CD4-positive, alpha-beta T cell treated with Interleukin-6 for 4 hours (primary cell): Measurements from ENCODE around the gene PWP2.
"Not testable (repeated sequence)": the region's sequence is repeated elsewhere in the genome, so short reads cannot be mapped to it uniquely, and the experiment has no call there.

Experiments
- DNase-seq: peaks from one replicate; pipeline ENCODE4 v3.0.0-alpha.2; 2020; ENCODE audit warnings: mixed read lengths

PWP2 gene

DNA sequence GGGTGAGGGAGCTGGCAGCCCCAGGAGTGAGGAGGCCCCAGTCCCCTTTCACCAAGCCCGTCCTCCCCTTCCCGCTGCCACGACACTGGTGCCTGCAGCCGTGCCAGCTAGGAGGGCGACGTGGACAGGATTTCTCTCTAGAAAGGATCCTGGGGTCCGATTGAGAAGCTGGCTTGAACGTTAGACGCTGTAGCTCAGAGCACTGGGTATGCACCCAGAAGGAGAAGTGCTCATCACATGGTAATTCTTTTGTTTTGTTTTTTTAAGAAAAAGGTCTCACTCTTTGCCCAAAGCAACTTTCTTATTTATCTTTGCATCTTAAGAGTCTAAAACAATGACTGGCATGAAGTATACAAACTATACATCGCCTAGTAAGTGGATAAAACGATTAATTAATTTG, 60.3 kb downstream of the PWP2 start:
- not testable (repeated sequence) for DNase-seq

GRCh38 chr21:44170326-44170725, 63.1 kb downstream of the PWP2 start:
- not testable (repeated sequence) for DNase-seq

DNA sequence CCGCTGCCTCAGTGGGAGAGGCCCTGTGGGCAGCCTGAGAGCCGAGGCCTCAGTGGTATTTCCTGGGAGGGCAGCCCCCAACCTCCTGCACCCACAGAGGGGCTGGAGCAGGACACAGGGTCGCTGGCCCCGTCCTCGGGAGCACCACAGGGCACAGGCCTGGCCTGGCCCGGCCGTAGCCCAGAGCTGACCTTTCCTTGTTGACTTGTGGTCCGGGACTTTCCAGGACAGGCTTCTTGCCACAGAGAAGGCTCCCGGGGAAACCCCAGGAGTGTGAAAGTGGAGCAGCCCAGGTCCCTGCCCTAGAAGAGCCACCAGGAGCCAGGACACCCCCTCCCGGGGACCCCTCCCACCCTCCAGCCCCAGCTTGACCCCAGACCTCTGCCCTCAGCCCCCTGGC, 63.7 kb downstream of the PWP2 start:
- DNase-seq, result not testable (repeated sequence)

GRCh38 chr21:44171962-44172572, 64.9 kb downstream of the PWP2 start:
- DNase-seq, result not testable (repeated sequence)

GRCh38 chr21:44172741-44173140, 65.5 kb downstream of the PWP2 start:
- not testable (repeated sequence) for DNase-seq

DNA sequence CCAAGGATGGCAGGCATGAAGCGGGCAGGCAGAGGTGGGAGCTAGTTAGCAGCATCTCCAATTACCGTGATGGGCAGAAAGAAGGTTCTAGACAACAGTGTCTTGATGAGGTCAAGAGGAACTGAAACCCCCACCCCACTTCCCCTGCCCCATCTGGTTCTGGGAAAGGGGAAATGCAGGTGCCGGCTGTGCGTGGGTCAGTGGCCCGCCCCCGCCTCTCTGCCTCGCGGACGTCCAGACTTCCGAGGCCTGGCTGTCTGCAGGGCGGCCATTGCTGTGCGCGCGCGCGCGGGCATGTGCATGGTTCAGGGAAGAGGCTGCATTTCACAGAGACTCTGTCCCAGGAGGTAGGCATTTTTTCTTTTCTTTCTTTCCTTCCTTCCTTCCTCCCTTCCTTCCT, 68.0 kb downstream of the PWP2 start:
- not testable (repeated sequence) for DNase-seq

GRCh38 chr21:44176127-44176526, 68.9 kb downstream of the PWP2 start:
- not testable (repeated sequence) for DNase-seq
